SK-N-SH (cell line): ENCODE measurements around the gene CFAP221. TPM values are rescaled to one million over a fixed set of nuclear protein-coding genes. Genes with fewer than 3 reads are reported as not detected.

Experiments used
- CTCF ChIA-PET: fragments of 300-600, 350-600 bp; formaldehyde crosslinking; extraction: SDS; loops from one replicate; lab custom pipeline; 2021; lab: Yijun Ruan, JAX
- POLR2A ChIA-PET: fragments of 350-600 bp; sonication (Branson Sonifier 250); formaldehyde crosslinking; extraction: SDS; loops from one replicate; lab custom pipeline; 2020; ENCODE audit warnings: antibody characterized with exemption, inconsistent platforms; lab: Yijun Ruan, JAX
- DNase-seq: peaks from one replicate; pipeline ENCODE4 v3.0.0; 2012
- H2AFZ ChIP-seq: fragments of 200-600 bp; sonication (generic); 2 replicates; pipeline ENCODE4 v1.8.1; 2016; ENCODE audit warnings: antibody characterized with exemption, mild to moderate bottlenecking, low read depth
- H3F3A ChIP-seq: fragments of 200-600 bp; sonication (generic); replicated peaks from 2 replicates; pipeline ENCODE3; 2016; ENCODE audit warnings: antibody characterized with exemption, mild to moderate bottlenecking; ENCODE audit not compliant: insufficient read depth
- H3K27ac ChIP-seq, 2 experiments: fragments of 200-500 bp in 1 of 2; fragments of 200-600 bp in 1 of 2; sonication (Bioruptor generic) in 1 of 2; sonication (generic), shearing (Covaris generic) in 1 of 2; 2 replicates each; pipeline versions ENCODE4 v1.5.1 to v1.6.1; 2014 to 2016; ENCODE audit warnings: low read depth in 2 of 2, inconsistent platforms in 1 of 2, low read length in 1 of 2, mild to moderate bottlenecking in 1 of 2, mixed read lengths in 1 of 2
- H3K27me3 ChIP-seq: fragments of 200-600 bp; sonication (generic), shearing (Covaris generic); 2 replicates; pipeline ENCODE4 v1.6.1; 2016; ENCODE audit warnings: mixed run types; ENCODE audit not compliant: insufficient read depth
- H3K36me3 ChIP-seq, 2 experiments: fragments of 200-500 bp in 1 of 2; fragments of 200-600 bp in 1 of 2; sonication (Bioruptor generic) in 1 of 2; sonication (generic) in 1 of 2; replicated peaks in 1 of 2; 2 replicates each; pipeline versions ENCODE3 to v1.5.1; 2014 to 2016; ENCODE audit warnings: low read length in 1 of 2, mild to moderate bottlenecking in 1 of 2; ENCODE audit not compliant: insufficient read depth in 2 of 2, control insufficient read depth in 1 of 2
- H3K4me1 ChIP-seq, 2 experiments: fragments of 200-500 bp in 1 of 2; fragments of 200-600 bp in 1 of 2; sonication (Bioruptor generic) in 1 of 2; sonication (generic), shearing (Covaris generic) in 1 of 2; 2 replicates each; pipeline versions ENCODE4 v1.5.1 to v1.6.1; 2014 to 2016; ENCODE audit warnings: low read depth in 1 of 2, low read length in 1 of 2, mixed run types in 1 of 2; ENCODE audit not compliant: insufficient read depth in 2 of 2, control insufficient read depth in 1 of 2
- H3K4me2 ChIP-seq: fragments of 200-600 bp; sonication (generic), shearing (Covaris generic); 2 replicates; pipeline ENCODE4 v1.6.1; 2017; ENCODE audit warnings: mixed run types
- H3K4me3 ChIP-seq, 2 experiments: fragments of 200-500 bp in 1 of 2; fragments of 200-600 bp in 1 of 2; sonication (Bioruptor generic) in 1 of 2; sonication (generic), shearing (Covaris generic) in 1 of 2; 2 replicates each; pipeline versions ENCODE4 v1.5.1 to v1.8.1; 2014 to 2016; ENCODE audit warnings: low read depth in 2 of 2, inconsistent platforms in 1 of 2, low read length in 1 of 2, mild to moderate bottlenecking in 1 of 2, mixed read lengths in 1 of 2, moderate library complexity in 1 of 2
- H3K79me2 ChIP-seq: fragments of 200-600 bp; sonication (generic); 2 replicates; pipeline ENCODE4 v1.8.1; 2017; ENCODE audit warnings: mild to moderate bottlenecking; ENCODE audit not compliant: insufficient read depth
- H3K9ac ChIP-seq: fragments of 200-600 bp; sonication (generic); 2 replicates; pipeline ENCODE4 v1.6.1; 2017; ENCODE audit warnings: mixed run types
- H3K9me2 ChIP-seq: fragments of 200-600 bp; sonication (generic); 2 replicates; pipeline ENCODE4 v1.6.1; 2017; ENCODE audit warnings: mixed run types
- H3K9me3 ChIP-seq: fragments of 200-600 bp; sonication (generic); 2 replicates; pipeline ENCODE4 v1.6.1; 2017; ENCODE audit warnings: mixed run types, mild to moderate bottlenecking, moderate library complexity
- H4K20me1 ChIP-seq: fragments of 200-600 bp; sonication (generic); 2 replicates; pipeline ENCODE4 v1.6.1; 2017; ENCODE audit warnings: mild to moderate bottlenecking, mixed run types; ENCODE audit not compliant: insufficient read depth
- EP300 ChIP-seq, 2 experiments: IDR thresholded peaks; 2 replicates each; pipeline versions ENCODE4 v1.4.0 to v1.6.1; 2012; ENCODE audit warnings: borderline replicate concordance in 1 of 2, low read depth in 1 of 2, low read length in 1 of 2
- MAX ChIP-seq: IDR thresholded peaks from 2 replicates; pipeline ENCODE4 v1.4.0; 2012; ENCODE audit warnings: low read depth
- MXI1 ChIP-seq: IDR thresholded peaks from 2 replicates; pipeline ENCODE4 v1.6.1; 2012; ENCODE audit warnings: mild to moderate bottlenecking, low read depth, low read length, improper control_type of control experiment
- NFIC ChIP-seq: IDR thresholded peaks from 2 replicates; pipeline ENCODE4 v1.4.0; 2012; ENCODE audit warnings: borderline replicate concordance
- RXRA ChIP-seq: IDR thresholded peaks from 2 replicates; pipeline ENCODE4 v1.4.0; 2012; ENCODE audit warnings: low read depth, mild to moderate bottlenecking, borderline replicate concordance
- SIN3A ChIP-seq: IDR thresholded peaks from 2 replicates; pipeline ENCODE4 v1.6.1; 2012; ENCODE audit warnings: low read depth, mild to moderate bottlenecking, low read length, moderate library complexity, borderline replicate concordance
- TAF1 ChIP-seq: IDR thresholded peaks from 2 replicates; pipeline ENCODE4 v1.6.1; 2012; ENCODE audit warnings: low read depth, mild to moderate bottlenecking, low read length, moderate library complexity, borderline replicate concordance
- YY1 ChIP-seq: IDR thresholded peaks from 2 replicates; pipeline ENCODE4 v1.4.0; 2012; ENCODE audit warnings: low read depth, mild to moderate bottlenecking
- WGBS: methylation state at CpG from one replicate; pipeline ENCODE4 v1.1.6; 2017; ENCODE audit warnings: low lambda C conversion rate; 5-methylcytosine and 5-hydroxymethylcytosine counted together
- polyA plus RNA-seq, 3 experiments: library from polyadenylated mRNA; depleted of rRNA; stranded (reverse); fragments of >200 nt; gene quantifications; 2 replicates each; pipeline ENCODE4 v1.2.3, GENCODE V29; 2012

Gene CFAP221
- polyA plus RNA-seq, 1 of the 3 experiments (the other 2 are of a cell fraction): 0.12 TPM

GRCh38 chr2:119706221-119706620 is 162.0 kb downstream of the CFAP221 start:
- Histone ChIP-seq H3K4me3 (no peak overlapping the region), H3K36me3 (no peaks in the 10 kb centered on the region), H3K27me3 (no peaks in the 10 kb centered on the region; the same call in 1 of the 2 replicates), H3F3A (no peaks in the 10 kb centered on the region), H3K79me2 (no peaks in the 10 kb centered on the region), H3K4me1 (peaks cover 0 to 7% of the 10 kb centered on the region in 2 experiments; a peak in 1 of 4 replicates), H3K27ac (no peak overlapping the region), H2AFZ (no peak overlapping the region), H3K4me2 (no peak overlapping the region), H3K9me3 (no peaks in the 10 kb centered on the region), H3K9me2 (no peaks in the 10 kb centered on the region), H4K20me1 (no peaks in the 10 kb centered on the region), H3K9ac (no peak overlapping the region)
- TF ChIP-seq EP300 (IDR thresholded peaks at IDR 0.05; ENCODE audit: borderline replicate concordance in 1 of 2, low read depth in 1 of 2, low read length in 1 of 2) (no peak), MXI1 (no peak), TAF1 (no peak), YY1 (no peak), MAX (no peak), SIN3A (no peak), NFIC (no peak), RXRA (no peak)
- 69% methylated on average over 7 of the region's 8 CpGs for WGBS
- ChIA-PET POLR2A (no interaction called here), CTCF (interaction anchor here (1.1 kb wide), 1 partner anchor 469 kb away, joined by 3 read pairs; no protein-coding TSS in a partner anchor)
- DNase-seq: no peak

Other genes starting within 250 kb of the CFAP221 start
- 6.0 and 10.9 TPM in 2 replicates for gene C2orf76, start 177.6 kb upstream of the CFAP221 start, polyA plus RNA-seq (2012; rRNA removed)
- gene DBI, start 177.5 kb upstream of the CFAP221 start, polyA plus RNA-seq (2012; rRNA removed): 150 and 180 TPM in 2 replicates
- 0.13 and 0.25 TPM in 2 replicates for gene TMEM37, start 112.6 kb upstream of the CFAP221 start, polyA plus RNA-seq (2012; rRNA removed)
- not detected in 2 replicates for gene SCTR, start 20.0 kb upstream of the CFAP221 start, polyA plus RNA-seq (2012; rRNA removed)
- gene TMEM177, start 134.8 kb downstream of the CFAP221 start, polyA plus RNA-seq (2012; rRNA removed): 16.7 and 17.2 TPM in 2 replicates
- 6.2 and 8.4 TPM in 2 replicates for gene PTPN4, start 215.5 kb downstream of the CFAP221 start, polyA plus RNA-seq (2012; rRNA removed)